Lower leg skin (tissue), 4 donors: Measurements from ENCODE around the gene KRTAP1-3. TPM values are rescaled to one million over a fixed set of nuclear protein-coding genes. Genes with fewer than 3 reads are reported as not detected.
"Not testable (repeated sequence)": the region's sequence is repeated elsewhere in the genome, so short reads cannot be mapped to it uniquely, and the experiment has no call there.

Source experiments
- DNase-seq, 2 donors: peaks; one replicate each; pipeline ENCODE4 v3.0.0-alpha.2; 2019; ENCODE audit warnings: low spot score in 2 of 2
- H3K4me3 ChIP-seq: fragments of 200-600 bp; sonication (generic); 2 replicates; pipeline ENCODE4 v1.5.1; 2017; ENCODE audit warnings: mild to moderate bottlenecking, low read depth; ENCODE audit not compliant: poor library complexity, severe bottlenecking
- POLR2A ChIP-seq, 2 donors: fragments of 450-650 bp; IDR thresholded peaks; one replicate each; pipeline ENCODE4 v1.6.1; 2016 to 2017; ENCODE audit warnings: antibody characterized with exemption in 2 of 2, mild to moderate bottlenecking in 1 of 2, moderate library complexity in 1 of 2
- WGBS, 2 donors: methylation state at CpG; one replicate each; pipeline ENCODE4 v1.1.5; 2018; 5-methylcytosine and 5-hydroxymethylcytosine counted together
- intact Hi-C: fragments of 100-400 bp; cut with DNase I; formaldehyde crosslinking; loops from one replicate; pipeline ENCODE4 v1.15.0; 2023; ENCODE audit warnings: low total_unique reads
- total RNA-seq, 4 donors: library from RNA; depleted of rRNA; stranded (reverse); fragments of >200 nt; gene quantifications; one replicate each; pipeline ENCODE4 v1.1.0, GENCODE V29; 2016
- TF ChIP-seq, protein P1 (sequence below), 3 donors: fragments of 450-650 bp; IDR thresholded peaks; one replicate each; pipeline ENCODE4 v1.5.1; 2016; ENCODE audit warnings: antibody characterized with exemption in 3 of 3, mild to moderate bottlenecking in 3 of 3, moderate library complexity in 2 of 3

KRTAP1-3 gene
- total RNA-seq, 4 donors from 2014 or later: 1.6 to 107 TPM; not detected in 2

DNA sequence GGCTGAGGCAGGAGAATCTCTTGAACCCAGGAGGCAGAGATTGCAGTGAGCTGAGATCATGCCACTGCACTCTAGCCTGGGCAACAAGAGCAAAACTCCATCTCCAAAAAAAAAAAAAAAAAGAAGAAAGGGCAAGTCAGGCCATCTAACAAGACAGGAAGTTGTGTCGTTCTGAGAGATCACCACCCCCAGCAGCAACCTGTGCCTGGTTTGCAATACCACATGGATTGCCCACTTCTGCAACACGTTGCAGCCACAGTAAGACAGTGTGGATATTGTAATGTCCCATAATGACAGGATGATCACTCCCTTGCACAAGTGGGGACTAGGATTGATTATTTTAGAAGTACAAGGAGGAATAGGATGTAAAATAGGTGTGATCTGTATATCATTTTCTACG lies 34.4 kb upstream of the KRTAP1-3 start:
- no peak for DNase-seq
- no peak overlapping the region for H3K4me3 ChIP-seq
- intact Hi-C loops: no loop called here
- TF ChIP-seq, protein P1, sequence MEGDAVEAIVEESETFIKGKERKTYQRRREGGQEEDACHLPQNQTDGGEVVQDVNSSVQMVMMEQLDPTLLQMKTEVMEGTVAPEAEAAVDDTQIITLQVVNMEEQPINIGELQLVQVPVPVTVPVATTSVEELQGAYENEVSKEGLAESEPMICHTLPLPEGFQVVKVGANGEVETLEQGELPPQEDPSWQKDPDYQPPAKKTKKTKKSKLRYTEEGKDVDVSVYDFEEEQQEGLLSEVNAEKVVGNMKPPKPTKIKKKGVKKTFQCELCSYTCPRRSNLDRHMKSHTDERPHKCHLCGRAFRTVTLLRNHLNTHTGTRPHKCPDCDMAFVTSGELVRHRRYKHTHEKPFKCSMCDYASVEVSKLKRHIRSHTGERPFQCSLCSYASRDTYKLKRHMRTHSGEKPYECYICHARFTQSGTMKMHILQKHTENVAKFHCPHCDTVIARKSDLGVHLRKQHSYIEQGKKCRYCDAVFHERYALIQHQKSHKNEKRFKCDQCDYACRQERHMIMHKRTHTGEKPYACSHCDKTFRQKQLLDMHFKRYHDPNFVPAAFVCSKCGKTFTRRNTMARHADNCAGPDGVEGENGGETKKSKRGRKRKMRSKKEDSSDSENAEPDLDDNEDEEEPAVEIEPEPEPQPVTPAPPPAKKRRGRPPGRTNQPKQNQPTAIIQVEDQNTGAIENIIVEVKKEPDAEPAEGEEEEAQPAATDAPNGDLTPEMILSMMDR (IDR thresholded peaks at IDR 0.05): no peak
- no peak for TF ChIP-seq POLR2A (IDR thresholded peaks at IDR 0.05)
- WGBS, 2 donors: 81 to 88% methylated on average over 3 of the region's 3 CpGs

DNA sequence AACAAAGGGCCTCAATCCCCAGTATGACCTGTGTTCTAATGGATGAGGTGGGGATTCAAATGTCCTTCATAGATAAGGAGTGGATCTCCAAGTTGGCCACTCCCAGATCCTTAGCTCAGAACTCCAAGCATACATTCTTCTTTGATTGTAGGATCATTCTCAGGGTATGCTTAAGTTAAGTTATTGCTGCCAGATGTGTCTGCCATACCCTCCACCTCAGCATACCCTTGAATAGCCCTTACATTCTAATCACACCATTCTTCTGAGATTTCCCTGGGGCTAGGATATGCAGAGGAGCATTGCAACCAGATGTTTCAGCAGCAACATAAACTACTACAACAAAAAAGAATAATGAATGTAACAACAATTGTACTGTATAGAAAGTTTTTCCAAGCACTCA lies 32.6 kb upstream of the KRTAP1-3 start:
- TF ChIP-seq, protein P1 (IDR thresholded peaks at IDR 0.05): no peak
- TF ChIP-seq POLR2A (IDR thresholded peaks at IDR 0.05): no peak
- no peak for DNase-seq
- H3K4me3 ChIP-seq: no peak overlapping the region
- intact Hi-C loops: no loop called here

DNA sequence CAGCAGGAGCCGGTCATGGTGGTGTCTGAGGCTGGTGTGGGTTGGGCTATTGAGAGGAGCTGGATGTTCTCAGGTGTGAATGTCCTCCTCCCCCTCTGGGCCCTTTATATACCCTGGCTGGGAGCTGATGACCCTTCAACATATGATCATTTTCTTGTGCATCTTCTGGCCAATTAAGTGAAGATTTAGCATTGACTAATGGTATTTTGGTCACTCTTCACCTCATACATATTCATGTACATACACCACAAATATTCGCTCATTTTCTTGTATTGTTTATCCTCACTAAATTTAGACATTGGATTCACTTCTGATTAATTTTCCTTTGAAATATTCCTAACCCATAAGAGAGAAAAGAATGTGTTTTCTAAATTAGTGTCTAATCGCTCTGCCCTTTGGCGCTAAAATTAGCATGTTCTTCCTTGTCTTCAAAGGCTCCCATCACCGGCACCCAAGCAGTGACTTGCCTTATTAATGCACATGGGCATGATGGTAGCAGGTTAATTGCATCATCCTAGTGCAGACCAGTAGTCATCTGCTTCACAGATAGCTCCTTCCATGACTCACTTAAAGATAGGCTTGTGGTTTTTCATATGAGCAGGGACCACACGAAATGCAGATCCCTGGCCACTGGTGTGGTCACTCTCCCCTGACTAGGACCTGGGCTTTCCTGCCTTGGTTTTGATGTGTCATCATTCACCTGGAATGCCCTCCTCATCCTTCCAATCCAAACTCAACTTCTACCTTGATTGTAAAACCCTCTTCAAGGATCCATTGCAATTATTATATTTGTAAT lies 31.4 kb upstream of the KRTAP1-3 start, which contains the start of gene KRTAP2-4:
Gene KRTAP2-4 (minus strand): TSS at position 51 of the 796 bp plus-strand sequence. CDS start 34 bp downstream, at position 17.
- 69 to 72% methylated on average over 6 of the region's 6 CpGs for WGBS, 2 donors
- intact Hi-C loops: no loop called here

DNA sequence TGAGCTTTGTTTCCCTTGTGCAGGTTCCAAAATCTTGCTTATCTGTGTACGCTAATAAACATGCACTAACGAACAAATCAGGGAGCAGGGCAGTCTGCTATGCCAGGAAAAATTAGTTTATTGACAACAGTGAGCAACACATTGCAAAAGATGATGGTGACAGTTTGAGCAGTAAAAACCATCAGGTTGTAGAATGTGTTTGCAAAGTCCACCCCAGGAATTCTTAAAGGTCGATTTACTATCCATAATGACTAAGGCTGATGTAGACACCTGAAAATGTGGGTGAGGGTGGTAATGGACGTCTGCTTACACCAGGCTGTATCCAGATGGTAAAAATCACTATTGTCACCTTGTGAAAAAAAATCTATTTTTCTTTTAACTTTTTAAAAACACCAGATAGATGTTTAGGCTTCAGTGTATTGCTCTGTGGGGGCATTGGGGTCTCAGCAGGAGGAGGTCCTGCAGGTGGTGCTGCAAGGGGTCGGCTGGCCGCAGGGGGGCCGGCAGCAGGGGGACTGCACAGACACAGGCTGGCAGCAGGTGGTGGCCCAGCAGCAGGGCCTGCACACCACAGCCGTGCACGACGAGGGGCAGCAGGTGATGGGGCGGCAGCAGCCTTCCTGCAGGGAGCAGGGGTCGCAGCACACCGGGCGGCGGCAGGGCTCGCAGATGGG lies 30.5 kb upstream of the KRTAP1-3 start:
- WGBS, 2 donors: 79 to 85% methylated on average over 7 to 9 of the region's 16 CpGs

More for the DNA sequence above, 31.4 kb upstream of the KRTAP1-3 start, which contains the start of gene KRTAP2-4:
- H3K4me3 ChIP-seq: no peak within 1 kb of the TSS
- no peak for TF ChIP-seq POLR2A (IDR thresholded peaks at IDR 0.05)
- no peak for DNase-seq

DNA sequence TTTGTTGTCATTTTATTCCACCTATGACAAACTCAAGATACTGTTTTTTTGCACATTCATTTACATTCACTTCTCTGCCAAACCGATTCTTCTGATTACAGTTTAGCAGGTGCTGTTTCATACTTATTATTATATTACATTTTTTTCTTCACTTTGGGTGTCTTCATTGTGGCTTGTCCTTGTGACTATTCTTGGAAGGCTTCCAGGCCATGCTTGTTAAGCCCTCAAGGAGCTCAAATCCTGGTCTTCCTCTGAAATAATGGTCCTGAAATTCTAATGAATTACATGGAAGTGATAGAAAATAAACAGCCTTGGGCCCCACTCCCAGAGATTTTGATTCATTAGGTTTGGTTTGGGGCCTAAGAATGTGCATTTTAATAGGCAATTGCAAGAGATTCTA lies 29.6 kb upstream of the KRTAP1-3 start:
- no peak overlapping the region for H3K4me3 ChIP-seq
- WGBS, 2 donors: 73 to 85% methylated on average over 1 of the region's 1 CpG
- no peak for DNase-seq
- intact Hi-C loops: no loop called here
- no peak for TF ChIP-seq POLR2A (IDR thresholded peaks at IDR 0.05)
- TF ChIP-seq, protein P1 (IDR thresholded peaks at IDR 0.05): no peak

More for the DNA sequence above, 30.5 kb upstream of the KRTAP1-3 start:
- H3K4me3 ChIP-seq, DNase-seq, intact Hi-C loops: not testable (repeated sequence)

DNA sequence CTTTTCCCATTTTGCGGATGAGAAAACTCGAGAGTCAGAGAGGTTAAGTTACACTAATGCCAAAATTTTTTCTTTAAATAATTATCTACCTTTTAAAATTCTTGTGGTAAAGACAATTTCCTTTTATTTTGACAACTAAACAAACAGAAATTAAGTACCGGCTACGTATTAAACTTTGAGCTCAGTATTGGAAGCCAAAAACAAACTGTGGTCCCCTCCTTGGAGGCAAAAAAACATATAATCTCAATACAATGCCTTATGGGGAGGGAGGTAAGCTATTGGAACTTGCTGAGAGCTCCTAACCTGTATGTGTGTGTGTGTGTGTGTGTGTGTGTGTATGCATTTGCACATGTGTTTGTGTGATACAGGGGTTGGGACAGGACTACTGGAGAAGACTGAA lies 28.8 kb upstream of the KRTAP1-3 start:
- intact Hi-C loops: no loop called here
- no peak for DNase-seq
- 85% methylated on average over 4 of the region's 4 CpGs for WGBS, 2 donors
- TF ChIP-seq, protein P1 (IDR thresholded peaks at IDR 0.05): no peak
- no peak for TF ChIP-seq POLR2A (IDR thresholded peaks at IDR 0.05)
- H3K4me3 ChIP-seq: no peak overlapping the region
